ENCODE measurements around the gene HTRA2. TPM values are rescaled to one million over a fixed set of nuclear protein-coding genes. Genes with fewer than 3 reads are reported as not detected.

The HTRA2 gene
- total and polyA plus RNA-seq, 9 of the 15 experiments (the other 6 are each of a cell fraction or from before 2014, with no cell fraction given), result 54.2 to 71.2 (median 65.8) TPM

GRCh38 chr2:74525717-74526648 lies 3.8 kb upstream of the HTRA2 start, which contains the start of gene DQX1 (continued):
- TF ChIP-seq NEUROD1 (IDR thresholded peaks at IDR 0.05; ENCODE audit: borderline replicate concordance, low read depth, low read length, partially characterized antibody), result no peak
- peak; percentile 41 for TF ChIP-seq MEIS2 (IDR thresholded peaks at IDR 0.05; ENCODE audit: partially characterized antibody)
- TF ChIP-seq ZKSCAN1 (IDR thresholded peaks at IDR 0.05; ENCODE audit: low read depth, low read length), result no peak
- peak; percentile 67 for TF ChIP-seq SIX5 (IDR thresholded peaks at IDR 0.05; ENCODE audit: borderline replicate concordance in 1 of 2, insufficient read depth in 1 of 2, low read depth in 1 of 2, low read length in 2 of 2)
- peak; percentile 54; the same call in 1 of the 2 replicates for TF ChIP-seq SPI1 (IDR thresholded peaks at IDR 0.05; ENCODE audit: borderline replicate concordance, low read depth, low read length)
- no peak for TF ChIP-seq CTBP1 (IDR thresholded peaks at IDR 0.05; ENCODE audit: borderline replicate concordance)
- no peak for TF ChIP-seq EHMT2 (IDR thresholded peaks at IDR 0.05)
- no peak for TF ChIP-seq PHF8 (IDR thresholded peaks at IDR 0.05; ENCODE audit: borderline replicate concordance, low read length)
- TF ChIP-seq FIP1L1 (IDR thresholded peaks at IDR 0.05; ENCODE audit: low read depth, low read length, poor library complexity, severe bottlenecking), result no peak
- TF ChIP-seq SP2 (IDR thresholded peaks at IDR 0.05; ENCODE audit: extremely low read depth, low read depth, low read length, poor library complexity, severe bottlenecking), result no peak
- TF ChIP-seq ZNF316 (IDR thresholded peaks at IDR 0.05), result no peak
- TF ChIP-seq ETS1 (conservative IDR thresholded peaks at IDR 0.05; ENCODE audit: control insufficient read depth, low read depth, low read length), result peak; percentile 65; the same call in 1 of the 2 replicates
- TF ChIP-seq POLR2G (IDR thresholded peaks at IDR 0.05; ENCODE audit: low read depth, low read length), result no peak; the same call in 1 of the 2 replicates
- TF ChIP-seq RCOR1 (IDR thresholded peaks at IDR 0.05; ENCODE audit: borderline replicate concordance in 1 of 2, low read depth in 2 of 2, low read length in 2 of 2), result 0 out of 4 replicates have a peak, but pooled peaks of 1 of the 2 experiments have one; percentile 5
- peak; percentile 76 for TF ChIP-seq NR2C1 (IDR thresholded peaks at IDR 0.05)
- TF ChIP-seq NR2C1 (tag; IDR thresholded peaks at IDR 0.05), result peak; percentile 83
- no peak for TF ChIP-seq ZNF184 (CRISPR knock-in tag; IDR thresholded peaks at IDR 0.05)
- peak; percentile 73 for TF ChIP-seq CREM (IDR thresholded peaks at IDR 0.05; ENCODE audit: low read depth)
- TF ChIP-seq C11orf30 (IDR thresholded peaks at IDR 0.05; ENCODE audit: low read depth), result no peak
- no peak for TF ChIP-seq ZNF764 (CRISPR knock-in tag; IDR thresholded peaks at IDR 0.05; ENCODE audit: low read depth)
- TF ChIP-seq E2F4 (CRISPR knock-in tag; IDR thresholded peaks at IDR 0.05; ENCODE audit: low read depth), result no peak
- TF ChIP-seq POLR2B (IDR thresholded peaks at IDR 0.05; ENCODE audit: low read depth, partially characterized antibody), result no peak
- no peak for TF ChIP-seq FOXK1 (CRISPR knock-in tag; IDR thresholded peaks at IDR 0.05; ENCODE audit: borderline replicate concordance)
- TF ChIP-seq ZNF740 (CRISPR knock-in tag; IDR thresholded peaks at IDR 0.05), result no peak
- TF ChIP-seq ZNF740 (tag; IDR thresholded peaks at IDR 0.05), result no peak
- 0 out of 2 replicates have a peak, but pooled peaks have one; percentile 9 for TF ChIP-seq EGR1 (conservative IDR thresholded peaks at IDR 0.05)

Data from K562 (cell line).